Stomach smooth muscle (tissue), 2 donors: ENCODE measurements around the gene FUCA2.
A peak's percentile ranks its signal among the peaks of the same experiment; 100 is the strongest.

Experiments
- H3K27ac ChIP-seq: one replicate; pipeline ENCODE4 v1.7.0; 2013; ENCODE audit warnings: mild to moderate bottlenecking, low read length, inconsistent platforms
- H3K27me3 ChIP-seq, 2 donors: one replicate each; pipeline ENCODE4 v1.7.0; 2013; ENCODE audit warnings: low read length in 2 of 2; ENCODE audit not compliant: insufficient read depth in 2 of 2, control insufficient read depth in 1 of 2
- H3K36me3 ChIP-seq, 2 donors: one replicate each; pipeline ENCODE4 v1.7.0; 2013; ENCODE audit warnings: low read length in 2 of 2; ENCODE audit not compliant: control insufficient read depth in 2 of 2, insufficient read depth in 2 of 2
- H3K4me1 ChIP-seq: one replicate; pipeline ENCODE4 v1.7.0; 2013; ENCODE audit warnings: low read length; ENCODE audit not compliant: control insufficient read depth, insufficient read depth
- H3K4me3 ChIP-seq, 2 donors: one replicate each; pipeline ENCODE4 v1.7.0; 2013; ENCODE audit warnings: low read length in 2 of 2
- H3K9ac ChIP-seq, 2 donors: one replicate each; pipeline ENCODE4 v1.7.0; 2013; ENCODE audit warnings: low read length in 2 of 2, mild to moderate bottlenecking in 1 of 2
- H3K9me3 ChIP-seq, 2 donors: one replicate each; pipeline ENCODE4 v1.7.0; 2013; ENCODE audit warnings: low read length in 2 of 2; ENCODE audit not compliant: control insufficient read depth in 2 of 2
- donor health status: healthy.
- donor health status: Pancreatic carcinoma.

The FUCA2 gene

GRCh38 chr6:143545976-143546547 is 34.5 kb upstream of the FUCA2 start:
- no peak overlapping the region for H3K4me3 ChIP-seq
- H3K4me1 ChIP-seq: no peaks in the 10 kb centered on the region
- no peaks in the 10 kb centered on the region for H3K27me3 ChIP-seq
- H3K9ac ChIP-seq: no peak overlapping the region
- H3K27ac ChIP-seq: no peak overlapping the region
- no peaks in the 10 kb centered on the region for H3K9me3 ChIP-seq
- H3K36me3 ChIP-seq: no peaks in the 10 kb centered on the region

- Histone ChIP-seq H3K36me3 (no peaks in the 10 kb centered on the region), H3K9ac (no peak overlapping the region), H3K27ac (no peak overlapping the region), H3K9me3 (no peaks in the 10 kb centered on the region), H3K4me1 (no peaks in the 10 kb centered on the region), H3K27me3 (no peaks in the 10 kb centered on the region), H3K4me3 (no peak overlapping the region)
These were observed 33.6 kb upstream of the FUCA2 start for GRCh38 chr6:143545165-143545564.

- Histone ChIP-seq H3K36me3 (no peaks in the 10 kb centered on the region), H3K9me3 (no peaks in the 10 kb centered on the region), H3K27me3 (no peaks in the 10 kb centered on the region), H3K4me3 (no peak overlapping the region), H3K4me1 (no peaks in the 10 kb centered on the region), H3K9ac (no peak overlapping the region), H3K27ac (no peak overlapping the region)
These were observed 32.6 kb upstream of the FUCA2 start for GRCh38 chr6:143544011-143544696.

- H3K27ac ChIP-seq: no peak overlapping the region
- H3K4me3 ChIP-seq: no peak overlapping the region
- no peaks in the 10 kb centered on the region for H3K4me1 ChIP-seq
- no peaks in the 10 kb centered on the region for H3K9me3 ChIP-seq
- no peaks in the 10 kb centered on the region for H3K27me3 ChIP-seq
- no peak overlapping the region for H3K9ac ChIP-seq
- no peaks in the 10 kb centered on the region for H3K36me3 ChIP-seq
These were observed 31.9 kb upstream of the FUCA2 start for GRCh38 chr6:143543435-143543834.

- Histone ChIP-seq H3K27me3 (no peaks in the 10 kb centered on the region), H3K4me3 (no peak overlapping the region), H3K36me3 (no peaks in the 10 kb centered on the region), H3K9ac (no peak overlapping the region), H3K4me1 (peaks cover 2% of the 10 kb centered on the region), H3K27ac (no peak overlapping the region), H3K9me3 (no peaks in the 10 kb centered on the region)
These were observed 31.4 kb upstream of the FUCA2 start for GRCh38 chr6:143542888-143543287.

GRCh38 chr6:143540192-143540591 is 28.7 kb upstream of the FUCA2 start:
- H3K9ac ChIP-seq: no peak overlapping the region
- no peak overlapping the region for H3K4me3 ChIP-seq
- no peaks in the 10 kb centered on the region for H3K27me3 ChIP-seq
- H3K9me3 ChIP-seq: no peaks in the 10 kb centered on the region
- peaks cover 12% of the 10 kb centered on the region for H3K4me1 ChIP-seq
- no peaks in the 10 kb centered on the region for H3K36me3 ChIP-seq
- no peak overlapping the region for H3K27ac ChIP-seq

- no peak overlapping the region for H3K9ac ChIP-seq
- no peaks in the 10 kb centered on the region for H3K36me3 ChIP-seq
- H3K27me3 ChIP-seq: no peaks in the 10 kb centered on the region
- H3K9me3 ChIP-seq: no peaks in the 10 kb centered on the region
- peaks cover 12% of the 10 kb centered on the region for H3K4me1 ChIP-seq
- H3K27ac ChIP-seq: no peak overlapping the region
- H3K4me3 ChIP-seq: no peak overlapping the region
These were observed 28.2 kb upstream of the FUCA2 start for GRCh38 chr6:143539734-143540133.

GRCh38 chr6:143539106-143539505 is 27.6 kb upstream of the FUCA2 start:
- Histone ChIP-seq H3K9me3 (no peaks in the 10 kb centered on the region), H3K4me1 (peaks cover 12% of the 10 kb centered on the region), H3K36me3 (no peaks in the 10 kb centered on the region), H3K4me3 (no peak overlapping the region), H3K9ac (no peak overlapping the region), H3K27ac (no peak overlapping the region), H3K27me3 (no peaks in the 10 kb centered on the region)

GRCh38 chr6:143538374-143538773 is 26.9 kb upstream of the FUCA2 start:
- Histone ChIP-seq H3K4me1 (peaks cover 12% of the 10 kb centered on the region), H3K4me3 (no peak overlapping the region), H3K9me3 (no peaks in the 10 kb centered on the region), H3K36me3 (no peaks in the 10 kb centered on the region), H3K27me3 (no peaks in the 10 kb centered on the region), H3K9ac (no peak overlapping the region), H3K27ac (no peak overlapping the region)

GRCh38 chr6:143536866-143537691 is 25.6 kb upstream of the FUCA2 start:
- no peaks in the 10 kb centered on the region for H3K9me3 ChIP-seq
- peaks cover 0 to 2% of the 10 kb centered on the region in 2 donors for H3K27me3 ChIP-seq
- H3K4me1 ChIP-seq: peaks cover 12% of the 10 kb centered on the region
- no peaks in the 10 kb centered on the region for H3K36me3 ChIP-seq
- H3K27ac ChIP-seq: no peak overlapping the region
- H3K4me3 ChIP-seq: peak overlapping the region; percentile 65 to 74
- peak overlapping the region; percentile 23 to 60 for H3K9ac ChIP-seq
